ENCODE measurements around the gene ANKRD33. TPM values are rescaled to one million over a fixed set of nuclear protein-coding genes. Genes with fewer than 3 reads are reported as not detected.
A peak's percentile ranks its signal among the peaks of the same experiment; 100 is the strongest.
"Not testable (repeated sequence)": the region's sequence is repeated elsewhere in the genome, so short reads cannot be mapped to it uniquely, and the experiment has no call there.

ANKRD33 gene
- total RNA-seq, 2 experiments from 2014 or later = not detected

- ChIA-PET POLR2A (no interaction called here), CTCF (ENCODE audit: unreplicated experiment) (no interaction called here)
- H3K27ac ChIP-seq (ENCODE audit: low read depth, low read length, poor library complexity, severe bottlenecking) = no peak overlapping the region
- H2AFZ ChIP-seq (ENCODE audit: low read length) = no peak overlapping the region
- intact Hi-C loops (cut with micrococcal nuclease; ENCODE audit: unreplicated experiment) = no loop called here
- H4K20me1 ChIP-seq (ENCODE audit: insufficient read depth, low read length) = no peaks in the 10 kb centered on the region
- H3K4me2 ChIP-seq (ENCODE audit: low read length) = no peak overlapping the region
- H3K9me2 ChIP-seq (ENCODE audit: insufficient read depth, low read length) = no peaks in the 10 kb centered on the region
- H3K79me2 ChIP-seq (ENCODE audit: insufficient read depth, low read depth, low read length) = no peaks in the 10 kb centered on the region
- H3K4me3 ChIP-seq (ENCODE audit: low read depth, low read length, poor library complexity, severe bottlenecking) = no peak overlapping the region
- DNase-seq (ENCODE audit: low spot score) = no peak
- peaks cover 9% of the 10 kb centered on the region for H3K4me1 ChIP-seq (ENCODE audit: insufficient read depth, low read length, poor library complexity, severe bottlenecking)
- peaks cover 6% of the 10 kb centered on the region; the same call in 1 of the 2 replicates for H3K9me3 ChIP-seq (ENCODE audit: low read length)
- no peaks in the 10 kb centered on the region for H3K36me3 ChIP-seq (ENCODE audit: insufficient read depth, low read length)
- TF ChIP-seq, protein P1, sequence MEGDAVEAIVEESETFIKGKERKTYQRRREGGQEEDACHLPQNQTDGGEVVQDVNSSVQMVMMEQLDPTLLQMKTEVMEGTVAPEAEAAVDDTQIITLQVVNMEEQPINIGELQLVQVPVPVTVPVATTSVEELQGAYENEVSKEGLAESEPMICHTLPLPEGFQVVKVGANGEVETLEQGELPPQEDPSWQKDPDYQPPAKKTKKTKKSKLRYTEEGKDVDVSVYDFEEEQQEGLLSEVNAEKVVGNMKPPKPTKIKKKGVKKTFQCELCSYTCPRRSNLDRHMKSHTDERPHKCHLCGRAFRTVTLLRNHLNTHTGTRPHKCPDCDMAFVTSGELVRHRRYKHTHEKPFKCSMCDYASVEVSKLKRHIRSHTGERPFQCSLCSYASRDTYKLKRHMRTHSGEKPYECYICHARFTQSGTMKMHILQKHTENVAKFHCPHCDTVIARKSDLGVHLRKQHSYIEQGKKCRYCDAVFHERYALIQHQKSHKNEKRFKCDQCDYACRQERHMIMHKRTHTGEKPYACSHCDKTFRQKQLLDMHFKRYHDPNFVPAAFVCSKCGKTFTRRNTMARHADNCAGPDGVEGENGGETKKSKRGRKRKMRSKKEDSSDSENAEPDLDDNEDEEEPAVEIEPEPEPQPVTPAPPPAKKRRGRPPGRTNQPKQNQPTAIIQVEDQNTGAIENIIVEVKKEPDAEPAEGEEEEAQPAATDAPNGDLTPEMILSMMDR (conservative IDR thresholded peaks at IDR 0.05; ENCODE audit: low read length) = no peak
- no peak for TF ChIP-seq EZH2phosphoT487 (IDR thresholded peaks at IDR 0.05; ENCODE audit: borderline replicate concordance, low read depth, low read length)
- no TSS peak for BruUV-seq (replicated peaks)
These were observed 3.1 kb upstream of the ANKRD33 start for GRCh38 chr12:51884676-51885229.

DNA sequence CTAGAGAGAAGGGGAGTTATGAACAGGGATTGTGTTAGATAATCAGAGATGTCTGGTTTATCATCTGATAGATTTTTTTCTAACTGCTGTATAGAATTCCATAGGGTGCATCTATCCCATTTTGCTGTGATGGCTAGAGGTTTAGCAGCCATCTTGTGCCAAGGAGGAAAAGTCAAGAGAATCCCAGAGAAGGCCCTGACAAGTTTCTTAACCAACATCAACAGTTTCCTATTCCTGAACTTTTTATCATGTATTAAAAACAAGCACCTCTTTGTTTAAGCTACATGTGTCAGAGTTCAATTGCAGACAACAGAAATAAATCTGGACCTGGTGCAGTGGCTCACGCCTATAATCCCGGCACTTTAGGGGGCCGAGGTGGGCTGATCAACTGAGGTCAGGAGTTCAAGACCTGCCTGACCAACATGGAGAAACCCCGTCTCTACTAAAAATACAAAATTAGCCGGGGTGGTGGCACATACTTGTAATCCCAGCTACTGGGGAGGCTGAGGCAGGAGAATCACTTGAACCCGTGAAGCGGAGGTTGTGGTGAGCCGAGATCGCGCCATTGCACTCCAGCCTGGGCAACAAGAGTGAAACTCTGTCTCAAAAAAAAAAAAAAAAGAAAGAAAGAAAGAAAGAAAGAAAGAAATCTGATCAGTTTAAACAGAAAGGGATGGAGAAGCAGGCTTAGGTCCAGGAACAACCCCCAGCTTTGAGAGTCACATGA lies 2.4 kb upstream of the ANKRD33 start:
- ChIA-PET CTCF (ENCODE audit: unreplicated experiment) (interaction anchor here (1.2 kb wide), 2 partner anchors 10 to 15 kb away, joined by 3 to 4 read pairs; no protein-coding TSS in a partner anchor), POLR2A (interaction anchor here (0.7 to 1.4 kb wide), 2 partner anchors 50 to 238 kb away, joined by 3 to 4 read pairs; no protein-coding TSS in a partner anchor)
- H3K36me3 ChIP-seq (ENCODE audit: insufficient read depth, low read length); DNase-seq (ENCODE audit: low spot score); H4K20me1 ChIP-seq (ENCODE audit: insufficient read depth, low read length); BruUV-seq (replicated peaks); H3K27ac ChIP-seq (ENCODE audit: low read depth, low read length, poor library complexity, severe bottlenecking); H3K4me1 ChIP-seq (ENCODE audit: insufficient read depth, low read length, poor library complexity, severe bottlenecking); intact Hi-C loops (cut with micrococcal nuclease; ENCODE audit: unreplicated experiment); H3K9me2 ChIP-seq (ENCODE audit: insufficient read depth, low read length); H3K79me2 ChIP-seq (ENCODE audit: insufficient read depth, low read depth, low read length); H3K4me3 ChIP-seq (ENCODE audit: low read depth, low read length, poor library complexity, severe bottlenecking); H3K4me2 ChIP-seq (ENCODE audit: low read length); H3K9me3 ChIP-seq (ENCODE audit: low read length): not testable (repeated sequence)
- H2AFZ ChIP-seq (ENCODE audit: low read length) = peak overlapping the region; percentile 97

DNA sequence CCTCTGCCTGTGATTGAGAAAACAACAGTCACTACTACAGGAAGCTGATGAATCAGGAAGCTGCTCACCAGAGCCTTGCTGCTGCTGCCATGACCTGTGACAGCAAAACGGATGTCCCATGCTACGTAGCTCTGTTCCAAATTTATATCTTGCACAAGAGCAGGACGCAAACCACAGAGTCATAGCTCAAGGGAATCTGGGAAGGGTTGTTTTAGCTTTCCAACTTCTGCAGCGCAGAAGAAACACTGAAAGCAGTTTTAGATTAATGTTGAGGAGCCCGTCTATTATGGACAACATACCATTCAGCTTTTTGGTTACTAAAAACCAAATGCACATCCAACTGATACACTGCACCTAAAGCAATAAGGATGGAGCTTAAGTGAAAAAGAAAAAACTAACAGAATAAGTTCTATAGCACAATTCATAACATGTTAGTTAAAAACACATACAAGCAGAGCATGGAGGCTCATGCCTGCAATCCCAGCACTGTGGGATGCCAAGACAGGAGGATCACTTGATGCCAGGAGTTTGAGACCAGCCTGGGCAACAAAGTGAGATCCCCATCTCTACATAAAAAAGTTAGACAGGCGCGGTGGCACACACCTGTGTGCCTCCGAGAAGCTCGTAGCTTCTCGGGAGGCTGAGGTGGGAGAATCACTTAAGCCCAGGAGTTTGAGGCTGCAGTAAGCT lies 1.7 kb upstream of the ANKRD33 start:
- no TSS peak for BruUV-seq (replicated peaks)
- Histone ChIP-seq H3K36me3 (ENCODE audit: insufficient read depth, low read length) (no peaks in the 10 kb centered on the region), H4K20me1 (ENCODE audit: insufficient read depth, low read length) (no peaks in the 10 kb centered on the region), H3K79me2 (ENCODE audit: insufficient read depth, low read depth, low read length) (no peaks in the 10 kb centered on the region), H3K9me2 (ENCODE audit: insufficient read depth, low read length) (no peaks in the 10 kb centered on the region), H3K4me2 (ENCODE audit: low read length) (peak overlapping the region; percentile 39; the same call in 1 of the 2 replicates), H3K9me3 (ENCODE audit: low read length) (peaks cover 6% of the 10 kb centered on the region; the same call in 1 of the 2 replicates), H3K27ac (ENCODE audit: low read depth, low read length, poor library complexity, severe bottlenecking) (no peak overlapping the region), H2AFZ (ENCODE audit: low read length) (peak overlapping the region; percentile 97), H3K4me3 (ENCODE audit: low read depth, low read length, poor library complexity, severe bottlenecking) (no peak overlapping the region), H3K4me1 (ENCODE audit: insufficient read depth, low read length, poor library complexity, severe bottlenecking) (peaks cover 9% of the 10 kb centered on the region)
- ChIA-PET CTCF (ENCODE audit: unreplicated experiment) (interaction anchor here (1.2 kb wide), 2 partner anchors 11 to 16 kb away, joined by 3 to 4 read pairs; no protein-coding TSS in a partner anchor), POLR2A (interaction anchor here (0.5 to 1.4 kb wide), 3 partner anchors 99 to 356 kb away, joined by 3 to 4 read pairs (median 3); no protein-coding TSS in a partner anchor)
- intact Hi-C loops (cut with micrococcal nuclease; ENCODE audit: unreplicated experiment) = no loop called here
- no peak for TF ChIP-seq EZH2phosphoT487 (IDR thresholded peaks at IDR 0.05; ENCODE audit: borderline replicate concordance, low read depth, low read length)
- TF ChIP-seq, protein P1 (conservative IDR thresholded peaks at IDR 0.05; ENCODE audit: low read length) = no peak
- peak; percentile 73 for DNase-seq (ENCODE audit: low spot score)
